ENCODE results near the gene PRSS8.

DNA sequence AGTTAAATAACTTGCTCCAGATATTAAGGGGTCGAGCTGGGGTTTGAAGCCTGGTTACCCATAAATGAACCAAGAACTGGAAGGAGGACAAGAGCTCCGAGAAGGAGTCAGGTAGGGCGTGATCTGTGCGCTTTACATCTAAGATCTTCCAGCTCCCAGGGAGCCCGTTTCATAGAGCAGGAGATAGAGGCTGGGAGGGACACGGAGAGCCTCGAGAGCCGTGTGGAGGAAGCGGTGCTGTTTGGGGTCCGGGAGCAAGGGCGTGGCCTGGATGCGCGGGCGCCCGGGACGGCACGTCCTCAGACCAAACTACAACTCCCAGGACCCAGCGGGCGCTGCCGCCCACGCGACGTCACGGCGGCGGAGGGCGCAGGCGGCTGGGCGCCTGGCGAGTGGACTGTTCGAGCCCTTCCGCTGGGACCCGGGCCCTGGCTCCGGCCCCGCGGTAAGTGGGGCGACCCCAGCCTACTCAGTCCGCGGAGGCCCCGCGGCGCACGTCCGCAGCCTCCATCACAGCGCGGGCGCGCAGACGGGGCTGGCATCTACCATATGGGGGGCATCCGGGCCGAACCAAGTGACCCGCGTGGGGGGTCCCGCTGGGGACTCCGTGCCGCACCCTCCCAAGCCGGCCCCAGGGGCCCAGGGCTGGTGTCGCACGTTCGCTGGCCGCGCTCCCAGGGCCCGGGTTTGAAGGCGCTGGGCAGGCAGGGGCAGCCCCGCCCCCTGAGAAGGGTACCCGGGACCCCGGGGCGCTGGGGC is 27.3 kb downstream of the PRSS8 start, which contains the start of gene BCKDK:
- TF ChIP-seq CTCF (conservative IDR thresholded peaks at IDR 0.05 in 1 of 2, IDR thresholded peaks at IDR 0.05 in 1 of 2; ENCODE audit: extremely low read depth in 1 of 2, insufficient read depth in 1 of 2, low read depth in 1 of 2, low read length in 2 of 2) = no peak
- TF ChIP-seq EZH2 (IDR thresholded peaks at IDR 0.05; ENCODE audit: borderline replicate concordance, low read length) = no peak

Data from mammary epithelial cell (primary cell).